ENCODE results near the gene CTCFL. TPM values are rescaled to one million over a fixed set of nuclear protein-coding genes. Genes with fewer than 3 reads are reported as not detected.

The CTCFL gene
- total RNA-seq, 1 experiment from 2014 or later = 0.06 TPM

- Histone ChIP-seq H3K36me3 (no peaks in the 10 kb centered on the region), H3K27ac (no peak overlapping the region), H3K27me3 (peaks cover 9% of the 10 kb centered on the region; the same call in 1 of the 2 replicates), H3K4me3 (no peak overlapping the region), H3K9me3 (replicated peaks) (no peaks in the 10 kb centered on the region), H3K4me1 (peaks cover 46% of the 10 kb centered on the region)
- DNase-seq = no peak
Measured at GRCh38 chr20:57468523-57469417, 56.2 kb downstream of the CTCFL start.

- H3K27ac ChIP-seq = no peak overlapping the region
- H3K9me3 ChIP-seq (replicated peaks) = no peaks in the 10 kb centered on the region
- no peak for DNase-seq
- no peaks in the 10 kb centered on the region for H3K36me3 ChIP-seq
- H3K27me3 ChIP-seq = peaks cover 9% of the 10 kb centered on the region; the same call in 1 of the 2 replicates
- peaks cover 47% of the 10 kb centered on the region for H3K4me1 ChIP-seq
- no peak overlapping the region for H3K4me3 ChIP-seq
Measured at GRCh38 chr20:57467742-57468141, 57.2 kb downstream of the CTCFL start.

GRCh38 chr20:57465943-57466342, 59.0 kb downstream of the CTCFL start:
- Histone ChIP-seq H3K27me3 (peaks cover 6% of the 10 kb centered on the region; the same call in 1 of the 2 replicates), H3K9me3 (replicated peaks) (no peaks in the 10 kb centered on the region), H3K27ac (no peak overlapping the region), H3K4me1 (peaks cover 44% of the 10 kb centered on the region), H3K36me3 (no peaks in the 10 kb centered on the region), H3K4me3 (no peak overlapping the region)
- no peak for DNase-seq

- H3K4me3 ChIP-seq = no peak overlapping the region
- no peaks in the 10 kb centered on the region for H3K36me3 ChIP-seq
- H3K4me1 ChIP-seq = peaks cover 39% of the 10 kb centered on the region
- DNase-seq = no peak
- H3K9me3 ChIP-seq (replicated peaks) = no peaks in the 10 kb centered on the region
- no peak overlapping the region for H3K27ac ChIP-seq
- H3K27me3 ChIP-seq = peaks cover 3% of the 10 kb centered on the region; the same call in 1 of the 2 replicates
Measured at GRCh38 chr20:57465486-57465885, 59.5 kb downstream of the CTCFL start.

GRCh38 chr20:57464642-57465211, 60.2 kb downstream of the CTCFL start:
- Histone ChIP-seq H3K4me3 (no peak overlapping the region), H3K36me3 (no peaks in the 10 kb centered on the region), H3K4me1 (peaks cover 32% of the 10 kb centered on the region), H3K9me3 (replicated peaks) (no peaks in the 10 kb centered on the region), H3K27me3 (0 out of 2 replicates have a peak, but pooled peaks cover 3% of the 10 kb centered on the region), H3K27ac (peak overlapping the region; percentile 47)
- no peak for DNase-seq

- Histone ChIP-seq H3K27me3 (no peaks in the 10 kb centered on the region), H3K4me3 (no peak overlapping the region), H3K36me3 (no peaks in the 10 kb centered on the region), H3K4me1 (peaks cover 21% of the 10 kb centered on the region), H3K9me3 (replicated peaks) (no peaks in the 10 kb centered on the region; the same call in 1 of the 2 replicates), H3K27ac (no peak overlapping the region; the same call in 1 of the 2 replicates)
- no peak for DNase-seq
Measured at GRCh38 chr20:57462781-57463180, 62.2 kb downstream of the CTCFL start.

GRCh38 chr20:57461726-57462125, 63.2 kb downstream of the CTCFL start:
- peaks cover 24% of the 10 kb centered on the region for H3K4me1 ChIP-seq
- H3K27ac ChIP-seq = no peak overlapping the region
- no peaks in the 10 kb centered on the region; the same call in 1 of the 2 replicates for H3K9me3 ChIP-seq (replicated peaks)
- no peaks in the 10 kb centered on the region for H3K36me3 ChIP-seq
- H3K4me3 ChIP-seq = no peak overlapping the region
- no peak for DNase-seq
- no peaks in the 10 kb centered on the region for H3K27me3 ChIP-seq

GRCh38 chr20:57460781-57461465, 64.0 kb downstream of the CTCFL start:
- Histone ChIP-seq H3K4me1 (peaks cover 24% of the 10 kb centered on the region), H3K36me3 (no peaks in the 10 kb centered on the region), H3K4me3 (no peak overlapping the region), H3K27ac (no peak overlapping the region), H3K9me3 (replicated peaks) (no peaks in the 10 kb centered on the region; the same call in 1 of the 2 replicates), H3K27me3 (no peaks in the 10 kb centered on the region)
- no peak for DNase-seq

- Histone ChIP-seq H3K27ac (no peak overlapping the region), H3K4me3 (no peak overlapping the region), H3K9me3 (replicated peaks) (no peaks in the 10 kb centered on the region; the same call in 1 of the 2 replicates), H3K4me1 (peaks cover 24% of the 10 kb centered on the region), H3K36me3 (no peaks in the 10 kb centered on the region), H3K27me3 (no peaks in the 10 kb centered on the region)
- no peak for DNase-seq
Measured at GRCh38 chr20:57459897-57460296, 65.0 kb downstream of the CTCFL start.

- Histone ChIP-seq H3K36me3 (no peaks in the 10 kb centered on the region), H3K27ac (no peak overlapping the region), H3K4me1 (peaks cover 18% of the 10 kb centered on the region), H3K27me3 (no peaks in the 10 kb centered on the region; the same call in 1 of the 2 replicates), H3K9me3 (replicated peaks) (no peaks in the 10 kb centered on the region; the same call in 1 of the 2 replicates), H3K4me3 (no peak overlapping the region)
- no peak for DNase-seq
Measured at GRCh38 chr20:57459278-57459677, 65.7 kb downstream of the CTCFL start.

- no peak overlapping the region for H3K27ac ChIP-seq
- no peak for DNase-seq
- H3K4me3 ChIP-seq = no peak overlapping the region
- no peaks in the 10 kb centered on the region for H3K36me3 ChIP-seq
- H3K9me3 ChIP-seq (replicated peaks) = no peaks in the 10 kb centered on the region; the same call in 1 of the 2 replicates
- H3K4me1 ChIP-seq = peaks cover 11% of the 10 kb centered on the region
- no peaks in the 10 kb centered on the region; the same call in 1 of the 2 replicates for H3K27me3 ChIP-seq
Measured at GRCh38 chr20:57458400-57459160, 66.4 kb downstream of the CTCFL start.

- DNase-seq = no peak
- no peaks in the 10 kb centered on the region; the same call in 1 of the 2 replicates for H3K9me3 ChIP-seq (replicated peaks)
- H3K27ac ChIP-seq = no peak overlapping the region
- no peaks in the 10 kb centered on the region; the same call in 1 of the 2 replicates for H3K27me3 ChIP-seq
- peaks cover 3% of the 10 kb centered on the region; the same call in 1 of the 2 replicates for H3K4me1 ChIP-seq
- H3K4me3 ChIP-seq = no peak overlapping the region
- H3K36me3 ChIP-seq = no peaks in the 10 kb centered on the region
Measured at GRCh38 chr20:57457243-57458095, 67.5 kb downstream of the CTCFL start.

GRCh38 chr20:57456116-57456515, 68.8 kb downstream of the CTCFL start:
- Histone ChIP-seq H3K36me3 (no peaks in the 10 kb centered on the region), H3K4me3 (no peak overlapping the region), H3K4me1 (peaks cover 6% of the 10 kb centered on the region; the same call in 1 of the 2 replicates), H3K9me3 (replicated peaks) (no peaks in the 10 kb centered on the region; the same call in 1 of the 2 replicates), H3K27ac (no peak overlapping the region), H3K27me3 (peaks cover 9% of the 10 kb centered on the region)
- no peak for DNase-seq

Measured in SJCRH30 (cell line).